IgD-negative memory B cell (primary cell): ENCODE measurements around the gene GBP1. TPM values are rescaled to one million over a fixed set of nuclear protein-coding genes. Genes with fewer than 3 reads are reported as not detected.

Experiments
- H3K27ac Mint-ChIP-seq, 3 donors: one replicate each; pipeline ENCODE4 v1.8.0; 2020 to 2022; ENCODE audit warnings: mild to moderate bottlenecking in 3 of 3, mixed read lengths in 3 of 3, moderate library complexity in 1 of 3
- H3K27me3 Mint-ChIP-seq: one replicate; pipeline ENCODE4 v1.8.0; 2021; ENCODE audit warnings: mixed read lengths
- H3K36me3 Mint-ChIP-seq: one replicate; pipeline ENCODE4 v1.8.0; 2020; ENCODE audit warnings: mild to moderate bottlenecking, mixed read lengths
- H3K4me1 Mint-ChIP-seq, 3 donors: one replicate each; pipeline ENCODE4 v1.8.0; 2020 to 2022; ENCODE audit warnings: mixed read lengths in 3 of 3, mild to moderate bottlenecking in 1 of 3
- H3K4me3 Mint-ChIP-seq, 4 donors: one replicate each; pipeline ENCODE4 v1.8.0; 2020 to 2022; ENCODE audit warnings: mild to moderate bottlenecking in 4 of 4, mixed read lengths in 4 of 4, moderate library complexity in 3 of 4
- H3K9me3 Mint-ChIP-seq, 3 donors: one replicate each; pipeline ENCODE4 v1.8.0; 2020 to 2021; ENCODE audit warnings: mixed read lengths in 3 of 3, mild to moderate bottlenecking in 1 of 3
- polyA plus RNA-seq: library from polyadenylated mRNA; unstranded; fragments of 300-500 nt; fragmentation: Illumina TruSeq; gene quantifications from one replicate; pipeline ENCODE4 v1.2.3, GENCODE V29; 2021

Gene GBP1
- polyA plus RNA-seq, 1 donor from 2014 or later: 9.3 TPM

DNA sequence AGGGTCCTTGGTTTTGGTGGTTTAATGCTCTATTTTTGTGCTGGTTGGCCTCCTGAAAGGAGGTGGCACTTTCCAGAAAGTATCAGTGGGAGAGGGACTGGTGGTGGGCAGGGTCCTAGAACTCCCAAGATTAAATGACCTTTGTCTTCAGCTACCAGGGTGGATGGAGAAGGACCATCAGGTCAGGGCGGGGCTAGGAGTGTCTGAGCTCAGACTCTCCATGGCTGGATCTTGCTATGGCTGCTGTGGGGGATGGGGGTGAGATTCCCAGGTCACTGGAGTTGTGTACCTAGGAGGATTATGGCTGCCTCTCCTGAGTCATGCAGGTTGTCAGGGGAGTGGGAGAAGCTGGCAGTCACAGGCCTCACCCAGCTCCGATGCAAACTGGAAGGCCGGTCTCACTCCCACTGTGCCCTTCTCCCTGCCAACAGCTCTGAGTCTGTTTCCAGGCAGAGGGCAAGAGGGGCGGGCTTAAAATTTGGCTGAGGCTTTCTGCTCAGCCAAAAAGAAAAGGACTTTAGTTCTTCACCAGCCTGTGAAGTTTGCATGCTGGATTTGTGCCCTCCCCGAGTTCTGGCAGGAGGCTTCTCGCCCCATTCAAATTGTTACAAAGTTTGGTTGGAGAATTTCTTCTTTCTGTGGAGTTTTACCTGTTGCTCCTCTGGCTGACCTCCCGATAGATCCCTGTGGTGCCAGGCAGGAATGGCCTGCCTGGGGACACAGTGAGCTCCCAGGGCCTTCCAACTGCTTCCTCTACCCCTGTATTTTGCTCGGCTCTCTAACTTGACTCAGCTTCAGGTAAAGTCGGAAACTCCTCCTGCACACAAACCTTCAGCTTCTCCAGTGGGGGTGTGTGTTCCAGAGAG lies 59.5 kb downstream of the GBP1 start:
- Mint-ChIP-seq H3K27me3 (no peaks in the 10 kb centered on the region), H3K9me3 (no peaks in the 10 kb centered on the region), H3K4me1 (peaks cover 0 to 6% (median 4%) of the 10 kb centered on the region in 3 donors), H3K27ac (no peak overlapping the region), H3K36me3 (peaks cover 7% of the 10 kb centered on the region), H3K4me3 (no peak overlapping the region)

Other genes starting within 250 kb of the GBP1 start
- gene GTF2B, start 173.6 kb downstream of the GBP1 start, polyA plus RNA-seq: 56.5 TPM
- gene KYAT3, start 72.6 kb downstream of the GBP1 start, polyA plus RNA-seq: 19.3 TPM
- gene RBMXL1, start 72.6 kb downstream of the GBP1 start, polyA plus RNA-seq: 11.2 TPM
- gene GBP3, start 42.3 kb downstream of the GBP1 start, polyA plus RNA-seq: 2.9 TPM
- 9.4 TPM for gene GBP2, start 60.9 kb upstream of the GBP1 start, polyA plus RNA-seq
- gene GBP7, start 110.8 kb upstream of the GBP1 start, polyA plus RNA-seq: not detected
- gene GBP4, start 133.7 kb upstream of the GBP1 start, polyA plus RNA-seq: 10.1 TPM
- 8.9 TPM for gene GBP5, start 207.7 kb upstream of the GBP1 start, polyA plus RNA-seq